ENCODE results near the gene ACACA. TPM values are rescaled to one million over a fixed set of nuclear protein-coding genes. Genes with fewer than 3 reads are reported as not detected.

Gene ACACA
- total RNA-seq, 2 donors from 2014 or later = 8.6 to 10.2 TPM

DNA sequence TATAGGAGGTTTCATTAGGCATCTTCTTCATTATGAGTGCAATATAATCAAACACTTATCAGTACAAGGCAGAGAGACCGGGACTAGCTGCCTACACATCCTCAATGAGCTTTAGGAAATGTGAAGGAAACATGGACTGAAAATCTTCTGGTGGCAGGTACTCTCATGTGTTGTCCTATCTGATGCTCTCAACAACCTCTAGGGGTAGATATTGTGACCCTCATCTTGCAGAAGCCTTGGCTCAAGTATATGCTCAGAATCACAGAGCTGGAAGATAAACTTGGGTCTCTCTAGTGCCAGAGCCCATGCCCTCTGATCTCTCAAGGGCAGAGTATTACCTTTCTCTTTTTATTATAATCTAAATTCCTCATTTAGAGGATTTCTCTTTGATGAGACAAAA is 212.4 kb downstream of the ACACA start:
- Histone ChIP-seq H3K4me3 (no peak overlapping the region), H3K27me3 (no peaks in the 10 kb centered on the region), H3K36me3 (peaks cover 14% of the 10 kb centered on the region), H3K4me1 (no peaks in the 10 kb centered on the region), H3K27ac (no peak overlapping the region), H3K9me3 (no peaks in the 10 kb centered on the region)
- TF ChIP-seq, protein P1, sequence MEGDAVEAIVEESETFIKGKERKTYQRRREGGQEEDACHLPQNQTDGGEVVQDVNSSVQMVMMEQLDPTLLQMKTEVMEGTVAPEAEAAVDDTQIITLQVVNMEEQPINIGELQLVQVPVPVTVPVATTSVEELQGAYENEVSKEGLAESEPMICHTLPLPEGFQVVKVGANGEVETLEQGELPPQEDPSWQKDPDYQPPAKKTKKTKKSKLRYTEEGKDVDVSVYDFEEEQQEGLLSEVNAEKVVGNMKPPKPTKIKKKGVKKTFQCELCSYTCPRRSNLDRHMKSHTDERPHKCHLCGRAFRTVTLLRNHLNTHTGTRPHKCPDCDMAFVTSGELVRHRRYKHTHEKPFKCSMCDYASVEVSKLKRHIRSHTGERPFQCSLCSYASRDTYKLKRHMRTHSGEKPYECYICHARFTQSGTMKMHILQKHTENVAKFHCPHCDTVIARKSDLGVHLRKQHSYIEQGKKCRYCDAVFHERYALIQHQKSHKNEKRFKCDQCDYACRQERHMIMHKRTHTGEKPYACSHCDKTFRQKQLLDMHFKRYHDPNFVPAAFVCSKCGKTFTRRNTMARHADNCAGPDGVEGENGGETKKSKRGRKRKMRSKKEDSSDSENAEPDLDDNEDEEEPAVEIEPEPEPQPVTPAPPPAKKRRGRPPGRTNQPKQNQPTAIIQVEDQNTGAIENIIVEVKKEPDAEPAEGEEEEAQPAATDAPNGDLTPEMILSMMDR (IDR thresholded peaks at IDR 0.05) = no peak
- no peak for DNase-seq (ENCODE audit: low spot score)

DNA sequence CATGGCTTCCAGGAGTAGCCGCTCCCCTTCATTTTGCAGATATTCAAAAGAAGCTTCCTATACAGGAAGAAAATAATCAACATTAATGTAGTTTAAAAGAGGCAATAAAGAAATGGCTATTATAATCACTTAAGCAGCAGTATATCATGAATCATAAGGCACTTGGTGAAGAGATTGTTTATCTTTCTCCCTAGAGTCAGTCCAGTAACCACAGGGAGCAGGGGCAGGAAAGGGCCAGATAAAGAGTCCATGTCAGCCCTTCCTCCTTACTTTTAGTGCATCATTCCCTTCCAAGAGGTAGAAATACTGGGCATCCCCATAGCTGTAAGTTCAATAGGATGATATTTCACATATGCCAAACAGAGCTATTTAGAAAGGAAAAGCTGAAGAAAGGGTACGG is 215.4 kb downstream of the ACACA start:
- Histone ChIP-seq H3K27ac (no peak overlapping the region), H3K9me3 (no peaks in the 10 kb centered on the region), H3K36me3 (peaks cover 20% of the 10 kb centered on the region), H3K27me3 (no peaks in the 10 kb centered on the region), H3K4me3 (no peak overlapping the region), H3K4me1 (no peaks in the 10 kb centered on the region)
- TF ChIP-seq, protein P1 (IDR thresholded peaks at IDR 0.05) = no peak
- no peak for DNase-seq (ENCODE audit: low spot score)

DNA sequence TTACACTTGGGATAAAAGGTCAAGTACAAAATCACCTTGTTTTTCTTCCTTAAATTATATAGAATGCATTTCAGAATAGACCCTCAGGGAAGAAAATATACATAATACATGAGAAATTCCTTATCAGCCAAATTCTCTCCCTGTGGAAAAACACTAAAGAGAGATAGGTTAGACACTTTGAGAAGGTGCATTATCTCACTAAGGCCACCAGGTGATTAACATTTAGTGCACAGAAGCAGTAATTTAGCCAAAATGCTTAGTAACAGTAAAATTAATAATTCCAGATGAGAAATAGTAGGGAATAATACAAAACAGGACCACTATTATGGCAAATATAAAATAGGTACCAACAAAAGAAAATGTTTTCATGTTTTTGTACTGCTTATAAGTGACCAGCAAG is 216.1 kb downstream of the ACACA start:
- H3K4me3 ChIP-seq = no peak overlapping the region
- no peak overlapping the region for H3K27ac ChIP-seq
- H3K4me1 ChIP-seq = no peaks in the 10 kb centered on the region
- TF ChIP-seq, protein P1 (IDR thresholded peaks at IDR 0.05) = no peak
- H3K36me3 ChIP-seq = peaks cover 20% of the 10 kb centered on the region
- H3K27me3 ChIP-seq = no peaks in the 10 kb centered on the region
- no peaks in the 10 kb centered on the region for H3K9me3 ChIP-seq
- no peak for DNase-seq (ENCODE audit: low spot score)

DNA sequence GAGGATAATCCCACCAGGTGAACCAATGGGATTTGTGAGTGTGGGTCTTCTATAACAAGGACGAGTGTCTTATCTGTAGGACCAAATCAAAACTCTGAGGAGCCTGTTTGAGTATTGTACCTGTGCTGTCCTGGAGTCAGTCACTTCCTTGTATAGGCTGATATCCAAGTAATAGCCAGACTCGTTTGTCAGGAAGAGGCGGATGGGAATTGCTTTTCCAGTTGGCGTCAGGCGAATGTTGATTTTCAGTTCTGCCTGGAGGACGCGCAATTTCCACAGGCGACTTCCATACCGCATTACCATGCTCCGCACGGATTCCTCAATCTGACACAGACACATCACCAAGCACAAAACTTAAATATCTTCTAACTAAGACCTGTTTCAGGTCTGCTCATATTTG is 218.5 kb downstream of the ACACA start:
- no peak for DNase-seq (ENCODE audit: low spot score)
- Histone ChIP-seq H3K27ac (no peak overlapping the region), H3K4me3 (no peak overlapping the region), H3K4me1 (no peaks in the 10 kb centered on the region), H3K36me3 (peaks cover 20% of the 10 kb centered on the region), H3K9me3 (no peaks in the 10 kb centered on the region), H3K27me3 (no peaks in the 10 kb centered on the region)
- TF ChIP-seq, protein P1 (IDR thresholded peaks at IDR 0.05) = no peak

DNA sequence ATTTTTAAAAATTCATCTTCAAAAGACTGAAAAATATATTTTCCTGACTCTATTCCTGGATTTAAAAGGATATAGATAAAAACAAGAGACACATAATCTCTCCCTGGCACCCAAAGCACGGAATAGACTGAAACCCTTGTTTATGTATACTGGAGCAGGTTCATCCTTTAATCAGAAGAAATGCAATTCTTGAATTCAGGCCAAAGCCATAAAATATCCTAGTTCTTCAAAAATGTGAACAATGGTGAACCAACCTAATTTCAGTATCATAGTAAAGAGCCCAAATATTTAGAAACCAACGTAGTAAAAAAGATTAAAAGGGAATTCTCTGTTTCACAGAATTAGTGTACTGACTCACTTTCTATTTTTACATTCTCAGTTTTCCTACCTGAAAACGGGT is 219.4 kb downstream of the ACACA start:
- no peaks in the 10 kb centered on the region for H3K9me3 ChIP-seq
- no peak for DNase-seq (ENCODE audit: low spot score)
- TF ChIP-seq, protein P1 (IDR thresholded peaks at IDR 0.05) = no peak
- H3K4me1 ChIP-seq = no peaks in the 10 kb centered on the region
- H3K27me3 ChIP-seq = no peaks in the 10 kb centered on the region
- no peak overlapping the region for H3K4me3 ChIP-seq
- peaks cover 20% of the 10 kb centered on the region for H3K36me3 ChIP-seq
- H3K27ac ChIP-seq = no peak overlapping the region

DNA sequence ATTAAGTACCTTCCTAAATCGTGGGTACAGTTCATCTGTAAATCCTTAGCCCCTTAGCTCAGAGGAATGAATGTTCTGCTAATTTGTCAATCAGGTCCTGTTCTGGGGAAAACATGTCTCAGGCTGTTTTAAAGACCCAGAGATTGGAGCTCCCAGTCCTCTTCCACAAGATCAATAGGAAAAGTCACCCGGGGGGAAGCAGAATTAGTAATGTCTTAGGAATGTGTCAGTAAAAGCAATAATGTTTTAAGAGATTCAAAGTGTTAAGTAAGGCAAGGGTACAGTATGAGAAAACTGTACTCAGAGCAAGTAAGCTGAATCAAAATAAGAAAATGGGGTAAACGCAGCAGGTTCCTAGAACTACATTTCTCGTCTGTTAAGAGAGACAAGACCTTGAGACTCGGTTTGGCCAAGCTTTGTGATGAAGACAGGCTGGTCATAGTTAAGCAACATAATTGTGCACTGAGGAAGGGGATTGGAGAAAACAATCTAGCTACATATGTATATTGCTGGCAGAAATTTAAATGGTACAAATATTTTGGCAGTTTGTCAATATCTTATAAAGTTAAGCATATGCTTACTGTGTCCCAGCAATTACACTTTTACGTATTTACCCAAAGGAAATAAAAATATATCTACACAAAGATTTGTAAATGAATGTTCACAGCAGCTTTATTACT is 223.7 kb downstream of the ACACA start:
- no peaks in the 10 kb centered on the region for H3K4me1 ChIP-seq
- H3K27me3 ChIP-seq = no peaks in the 10 kb centered on the region
- no peak overlapping the region for H3K27ac ChIP-seq
- no peak overlapping the region for H3K4me3 ChIP-seq
- no peak for DNase-seq (ENCODE audit: low spot score)
- TF ChIP-seq, protein P1 (IDR thresholded peaks at IDR 0.05) = no peak
- H3K36me3 ChIP-seq = peaks cover 18% of the 10 kb centered on the region
- no peaks in the 10 kb centered on the region for H3K9me3 ChIP-seq

All from right atrium auricular region (tissue), 2 donors.